Measurements from ENCODE around the gene IST1. TPM values are rescaled to one million over a fixed set of nuclear protein-coding genes. Genes with fewer than 3 reads are reported as not detected.

IST1 gene
- polyA plus RNA-seq, 1 donor: 236 TPM

Other genes starting within 250 kb of the IST1 start
- gene PHLPP2, start 170.8 kb upstream of the IST1 start, polyA plus RNA-seq: 19.6 TPM
- gene AP1G1, start 86.7 kb upstream of the IST1 start, polyA plus RNA-seq: 65.2 TPM
- gene ATXN1L, start 49.6 kb upstream of the IST1 start, polyA plus RNA-seq: 21.2 TPM
- gene ZNF821, start 11.3 kb upstream of the IST1 start, polyA plus RNA-seq: 11.2 TPM
- gene PKD1L3, start 104.9 kb downstream of the IST1 start, polyA plus RNA-seq: 0.04 TPM
- 9.3 TPM for gene DHODH, start 113.2 kb downstream of the IST1 start, polyA plus RNA-seq
- gene HP, start 159.0 kb downstream of the IST1 start, polyA plus RNA-seq: 0.73 TPM
- 0.46 TPM for gene HPR, start 167.7 kb downstream of the IST1 start, polyA plus RNA-seq
- gene TXNL4B, start 198.1 kb downstream of the IST1 start, polyA plus RNA-seq: 18.9 TPM
- gene DHX38, start 198.3 kb downstream of the IST1 start, polyA plus RNA-seq: 60.7 TPM

Measured in large intestine (tissue), 1 donor.